HepG2 (cell line): Measurements from ENCODE around the gene VEPH1. TPM values are rescaled to one million over a fixed set of nuclear protein-coding genes. Genes with fewer than 3 reads are reported as not detected.

Experiments used
- ATAC-seq: fragments of 200-7000 bp; cut with Tn5 transposase; 3 replicates; pipeline ENCODE4 v1.9.1; 2020; ENCODE audit warnings: mild to moderate bottlenecking, moderate library complexity
- BruUV-seq: library from RNA; stranded (reverse); fragments of 400-500 nt; replicated peaks from 2 replicates; lab custom pipeline; 2021; lab: Mats Ljungman, UMichigan
- CTCF ChIA-PET: fragments of 300-600 bp; formaldehyde crosslinking; extraction: SDS; loops from one replicate; lab custom pipeline; 2021; ENCODE audit warnings: low total read pairs, inconsistent platforms, low intra/inter-chr PET ratio; lab: Yijun Ruan, JAX
- POLR2A ChIA-PET: fragments of 350-600 bp; sonication (Branson Sonifier 250); formaldehyde crosslinking; loops from one replicate; lab custom pipeline; 2020; ENCODE audit warnings: antibody characterized with exemption, inconsistent platforms; lab: Yijun Ruan, JAX
- DNase-seq: peaks from one replicate; pipeline ENCODE4 v3.0.0-alpha.2; 2015; ENCODE audit warnings: low spot score
- FAIRE-seq: peaks from 3 replicates; lab custom pipeline; 2011; peaks lifted over from hg19 to GRCh38; lab: Jason Lieb, UNC
- H2AFZ ChIP-seq: one replicate; pipeline ENCODE4 v1.6.1; 2011; ENCODE audit warnings: low read length, inconsistent platforms
- H3K27ac ChIP-seq: fragments of 300-600 bp; 3 replicates; pipeline ENCODE4 v1.8.0; 2011; ENCODE audit warnings: mixed run types, mild to moderate bottlenecking, mixed read lengths, low read length, inconsistent platforms; ENCODE audit not compliant: insufficient read depth; ENCODE audit errors: extremely low read length
- H3K27me3 ChIP-seq, 2 experiments: fragments of 200-600 bp in 1 of 2; 2 replicates in 1 of 2; 3 replicates in 1 of 2; pipeline versions ENCODE4 v1.6.0 to v1.8.0; 2011; ENCODE audit warnings: low read length in 2 of 2, mild to moderate bottlenecking in 2 of 2, moderate library complexity in 2 of 2, inconsistent platforms in 1 of 2; ENCODE audit not compliant: insufficient read depth in 2 of 2, control insufficient read depth in 1 of 2
- H3K36me3 ChIP-seq, 2 experiments: fragments of 200-600 bp in 1 of 2; replicated peaks in 1 of 2; 2 replicates in 1 of 2; 3 replicates in 1 of 2; pipeline versions ENCODE4 v1.5.1 to v1.8.0; 2011; ENCODE audit warnings: low read length in 2 of 2, inconsistent platforms in 1 of 2; ENCODE audit not compliant: insufficient read depth in 2 of 2, control insufficient read depth in 1 of 2
- H3K4me1 ChIP-seq: 2 replicates; pipeline ENCODE4 v1.5.1; 2012; ENCODE audit warnings: low read length, inconsistent platforms; ENCODE audit not compliant: insufficient read depth
- H3K4me2 ChIP-seq: 2 replicates; pipeline ENCODE4 v1.6.0; 2011; ENCODE audit warnings: low read depth, low read length, inconsistent platforms
- H3K4me3 ChIP-seq, 3 experiments: fragments of 200-600 bp in 1 of 3; sonication (generic), shearing (Covaris generic) in 1 of 3; replicated peaks in 1 of 3; 2 replicates each; pipeline ENCODE4 v1.5.1; 2011 to 2016; ENCODE audit warnings: low read length in 3 of 3, inconsistent platforms in 2 of 3, low read depth in 2 of 3, mild to moderate bottlenecking in 2 of 3, control low read depth in 1 of 3, mixed read lengths in 1 of 3; ENCODE audit not compliant: insufficient read depth in 1 of 3
- H3K79me2 ChIP-seq: one replicate; pipeline ENCODE4 v1.6.1; 2011; ENCODE audit warnings: low read length, inconsistent platforms; ENCODE audit not compliant: insufficient read depth
- H3K9ac ChIP-seq: 2 replicates; pipeline ENCODE4 v1.6.0; 2011; ENCODE audit warnings: mild to moderate bottlenecking, low read depth, low read length, inconsistent platforms; ENCODE audit not compliant: insufficient read depth
- H3K9me3 ChIP-seq: 2 replicates; pipeline ENCODE4 v1.5.1; 2012; ENCODE audit warnings: mild to moderate bottlenecking, low read length
- H4K20me1 ChIP-seq: 2 replicates; pipeline ENCODE4 v1.6.0; 2011; ENCODE audit warnings: inconsistent platforms, mild to moderate bottlenecking, low read length, moderate library complexity; ENCODE audit not compliant: insufficient read depth
- POGZ ChIP-seq: sonication (generic); formaldehyde crosslinking; IDR thresholded peaks from 2 replicates; pipeline ENCODE4 v1.4.0; 2020; ENCODE audit warnings: mild to moderate bottlenecking, missing genetic modification reagents
- SATB2 ChIP-seq: sonication (generic); formaldehyde crosslinking; IDR thresholded peaks from 2 replicates; pipeline ENCODE4 v1.5.0; 2020; ENCODE audit warnings: missing genetic modification reagents
- ZFYVE20 ChIP-seq: sonication (generic); formaldehyde crosslinking; IDR thresholded peaks from 2 replicates; pipeline ENCODE4 v1.8.0; 2023; ENCODE audit warnings: low read depth, mild to moderate bottlenecking, moderate library complexity, missing genetic modification reagents, borderline replicate concordance
- ZNF326 ChIP-seq: sonication (generic); formaldehyde crosslinking; IDR thresholded peaks from 2 replicates; pipeline ENCODE4 v1.4.0; 2020; ENCODE audit warnings: missing genetic modification reagents, borderline replicate concordance
- ZNF7 ChIP-seq: IDR thresholded peaks from 2 replicates; pipeline ENCODE4 v1.6.1; 2016; ENCODE audit warnings: missing biosample characterization, missing genetic modification reagents
- ZNF775 ChIP-seq: sonication (generic); formaldehyde crosslinking; IDR thresholded peaks from 2 replicates; pipeline ENCODE4 v1.4.0; 2020; ENCODE audit warnings: missing genetic modification reagents, mild to moderate bottlenecking, moderate library complexity, borderline replicate concordance
- WGBS: methylation state at CpG from one replicate; pipeline ENCODE4 v1.1.6; 2017; ENCODE audit warnings: low lambda C conversion rate; 5-methylcytosine and 5-hydroxymethylcytosine counted together
- in situ Hi-C: cut with HindIII; loops from 2 replicates; pipeline ENCODE4 v1.10.0; 2017; ENCODE audit warnings: low pct_unique_long_range_greater_than_20kb; ENCODE audit not compliant: extremely low pct_ligation_motif_present
- intact Hi-C: fragments of 100-400 bp; cut with micrococcal nuclease; formaldehyde crosslinking; loops from one replicate; pipeline ENCODE4 v1.10.0; 2022; ENCODE audit not compliant: unreplicated experiment
- polyA plus RNA-seq, 8 experiments: library from polyadenylated mRNA; depleted of rRNA in 3 of 8; stranded (reverse) in 7 of 8; unstranded in 1 of 8; fragments of >200 nt; fragmentation: Illumina TruSeq in 4 of 8; extraction: Trizol in 4 of 8; gene quantifications; 2 replicates each; pipeline versions ENCODE4 v1.2.1 to v1.2.3, GENCODE V29; 2011 to 2016; ENCODE audit warnings: low read depth in 4 of 8, missing spikeins in 1 of 8, mixed read lengths in 1 of 8; ENCODE audit not compliant: insufficient read depth in 1 of 8
- total RNA-seq, 5 experiments: library from RNA; depleted of rRNA; stranded (reverse); fragments of >200 nt; fragmentation: Illumina TruSeq; extraction: Trizol; gene quantifications; 2 replicates each; pipeline ENCODE4 v1.2.3, GENCODE V29; 2016; ENCODE audit warnings: low read depth in 1 of 5
- TF ChIP-seq, protein P1 (sequence below): sonication (generic); formaldehyde crosslinking; IDR thresholded peaks from 2 replicates; pipeline ENCODE4 v1.5.0; 2020; ENCODE audit warnings: missing genetic modification reagents
- TF ChIP-seq, protein P2 (sequence below): sonication (generic); formaldehyde crosslinking; IDR thresholded peaks from 2 replicates; pipeline ENCODE4 v1.4.0; 2020; ENCODE audit warnings: mild to moderate bottlenecking, missing genetic modification reagents
- TF ChIP-seq, protein P3 (sequence below): sonication (generic); formaldehyde crosslinking; IDR thresholded peaks from 2 replicates; pipeline ENCODE4 v1.5.1; 2020; ENCODE audit warnings: mild to moderate bottlenecking, missing genetic modification reagents, borderline replicate concordance
- TF ChIP-seq, protein P4 (sequence below): IDR thresholded peaks from 2 replicates; pipeline ENCODE4 v1.6.1; 2018; ENCODE audit warnings: missing genetic modification reagents

Gene VEPH1
- total and polyA plus RNA-seq, 2 of the 13 experiments (the other 11 are each of a cell fraction or from before 2014, with no cell fraction given), result not detected

DNA sequence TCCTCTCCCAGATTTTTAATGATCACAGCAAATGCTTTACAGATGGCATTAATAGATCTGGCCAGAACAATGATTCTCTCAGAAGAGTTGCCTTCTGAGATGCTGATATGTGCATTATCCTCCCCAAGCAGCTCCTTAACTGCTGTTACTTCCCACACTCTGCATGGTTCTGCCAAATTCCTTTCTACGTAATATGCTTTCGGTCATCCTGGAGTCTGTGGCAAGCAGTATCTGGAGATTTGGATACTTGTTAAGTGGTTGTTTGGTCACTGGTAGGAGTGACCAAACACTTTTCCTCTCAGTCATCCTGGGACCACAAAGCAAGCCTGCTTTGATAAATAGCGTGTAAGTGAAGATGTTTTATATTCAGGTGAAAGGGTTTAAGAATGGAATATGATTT lies 272.1 kb downstream of the VEPH1 start:
- POLR2A ChIA-PET, result no interaction called here
- H3K36me3 ChIP-seq, result no peaks in the 10 kb centered on the region
- intact Hi-C loops (no loop called here), in situ Hi-C loops (no loop called here)
- no peak overlapping the region for H3K4me2 ChIP-seq
- CTCF ChIA-PET, result no interaction called here
- BruUV-seq, result no TSS peak
- no peak overlapping the region for H3K4me3 ChIP-seq
- FAIRE-seq (no peak), DNase-seq (no peak), ATAC-seq (no peak)
- no peak overlapping the region for H3K9ac ChIP-seq
- WGBS, result 22% methylated on average over 3 of the region's 3 CpGs
- H3K9me3 ChIP-seq, result no peaks in the 10 kb centered on the region
- H3K79me2 ChIP-seq, result no peaks in the 10 kb centered on the region
- H3K4me1 ChIP-seq, result no peaks in the 10 kb centered on the region
- no peaks in the 10 kb centered on the region for H4K20me1 ChIP-seq
- H3K27ac ChIP-seq, result no peak overlapping the region
- peaks cover 0 to 6% of the 10 kb centered on the region in 2 experiments; a peak in 1 of 5 replicates for H3K27me3 ChIP-seq
- no peak overlapping the region for H2AFZ ChIP-seq
- TF ChIP-seq, protein P1, sequence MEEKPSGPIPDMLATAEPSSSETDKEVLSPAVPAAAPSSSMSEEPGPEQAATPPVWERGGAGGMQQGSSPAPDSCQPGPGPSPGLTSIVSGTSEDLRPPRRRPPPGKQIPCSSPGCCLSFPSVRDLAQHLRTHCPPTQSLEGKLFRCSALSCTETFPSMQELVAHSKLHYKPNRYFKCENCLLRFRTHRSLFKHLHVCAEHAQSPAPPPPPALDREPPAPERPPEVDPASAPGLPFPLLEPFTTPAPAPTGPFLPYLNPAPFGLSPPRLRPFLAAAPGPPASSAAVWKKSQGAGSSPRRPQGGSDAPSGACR, result no peak
- TF ChIP-seq SATB2 (CRISPR knock-in tag) (no peak), ZNF7 (no peak), ZNF775 (CRISPR knock-in tag) (no peak), ZNF326 (no peak), ZFYVE20 (CRISPR knock-in tag) (no peak), POGZ (no peak)
- TF ChIP-seq, protein P2, sequence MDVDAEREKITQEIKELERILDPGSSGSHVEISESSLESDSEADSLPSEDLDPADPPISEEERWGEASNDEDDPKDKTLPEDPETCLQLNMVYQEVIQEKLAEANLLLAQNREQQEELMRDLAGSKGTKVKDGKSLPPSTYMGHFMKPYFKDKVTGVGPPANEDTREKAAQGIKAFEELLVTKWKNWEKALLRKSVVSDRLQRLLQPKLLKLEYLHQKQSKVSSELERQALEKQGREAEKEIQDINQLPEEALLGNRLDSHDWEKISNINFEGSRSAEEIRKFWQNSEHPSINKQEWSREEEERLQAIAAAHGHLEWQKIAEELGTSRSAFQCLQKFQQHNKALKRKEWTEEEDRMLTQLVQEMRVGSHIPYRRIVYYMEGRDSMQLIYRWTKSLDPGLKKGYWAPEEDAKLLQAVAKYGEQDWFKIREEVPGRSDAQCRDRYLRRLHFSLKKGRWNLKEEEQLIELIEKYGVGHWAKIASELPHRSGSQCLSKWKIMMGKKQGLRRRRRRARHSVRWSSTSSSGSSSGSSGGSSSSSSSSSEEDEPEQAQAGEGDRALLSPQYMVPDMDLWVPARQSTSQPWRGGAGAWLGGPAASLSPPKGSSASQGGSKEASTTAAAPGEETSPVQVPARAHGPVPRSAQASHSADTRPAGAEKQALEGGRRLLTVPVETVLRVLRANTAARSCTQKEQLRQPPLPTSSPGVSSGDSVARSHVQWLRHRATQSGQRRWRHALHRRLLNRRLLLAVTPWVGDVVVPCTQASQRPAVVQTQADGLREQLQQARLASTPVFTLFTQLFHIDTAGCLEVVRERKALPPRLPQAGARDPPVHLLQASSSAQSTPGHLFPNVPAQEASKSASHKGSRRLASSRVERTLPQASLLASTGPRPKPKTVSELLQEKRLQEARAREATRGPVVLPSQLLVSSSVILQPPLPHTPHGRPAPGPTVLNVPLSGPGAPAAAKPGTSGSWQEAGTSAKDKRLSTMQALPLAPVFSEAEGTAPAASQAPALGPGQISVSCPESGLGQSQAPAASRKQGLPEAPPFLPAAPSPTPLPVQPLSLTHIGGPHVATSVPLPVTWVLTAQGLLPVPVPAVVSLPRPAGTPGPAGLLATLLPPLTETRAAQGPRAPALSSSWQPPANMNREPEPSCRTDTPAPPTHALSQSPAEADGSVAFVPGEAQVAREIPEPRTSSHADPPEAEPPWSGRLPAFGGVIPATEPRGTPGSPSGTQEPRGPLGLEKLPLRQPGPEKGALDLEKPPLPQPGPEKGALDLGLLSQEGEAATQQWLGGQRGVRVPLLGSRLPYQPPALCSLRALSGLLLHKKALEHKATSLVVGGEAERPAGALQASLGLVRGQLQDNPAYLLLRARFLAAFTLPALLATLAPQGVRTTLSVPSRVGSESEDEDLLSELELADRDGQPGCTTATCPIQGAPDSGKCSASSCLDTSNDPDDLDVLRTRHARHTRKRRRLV, result no peak
- TF ChIP-seq, protein P3, sequence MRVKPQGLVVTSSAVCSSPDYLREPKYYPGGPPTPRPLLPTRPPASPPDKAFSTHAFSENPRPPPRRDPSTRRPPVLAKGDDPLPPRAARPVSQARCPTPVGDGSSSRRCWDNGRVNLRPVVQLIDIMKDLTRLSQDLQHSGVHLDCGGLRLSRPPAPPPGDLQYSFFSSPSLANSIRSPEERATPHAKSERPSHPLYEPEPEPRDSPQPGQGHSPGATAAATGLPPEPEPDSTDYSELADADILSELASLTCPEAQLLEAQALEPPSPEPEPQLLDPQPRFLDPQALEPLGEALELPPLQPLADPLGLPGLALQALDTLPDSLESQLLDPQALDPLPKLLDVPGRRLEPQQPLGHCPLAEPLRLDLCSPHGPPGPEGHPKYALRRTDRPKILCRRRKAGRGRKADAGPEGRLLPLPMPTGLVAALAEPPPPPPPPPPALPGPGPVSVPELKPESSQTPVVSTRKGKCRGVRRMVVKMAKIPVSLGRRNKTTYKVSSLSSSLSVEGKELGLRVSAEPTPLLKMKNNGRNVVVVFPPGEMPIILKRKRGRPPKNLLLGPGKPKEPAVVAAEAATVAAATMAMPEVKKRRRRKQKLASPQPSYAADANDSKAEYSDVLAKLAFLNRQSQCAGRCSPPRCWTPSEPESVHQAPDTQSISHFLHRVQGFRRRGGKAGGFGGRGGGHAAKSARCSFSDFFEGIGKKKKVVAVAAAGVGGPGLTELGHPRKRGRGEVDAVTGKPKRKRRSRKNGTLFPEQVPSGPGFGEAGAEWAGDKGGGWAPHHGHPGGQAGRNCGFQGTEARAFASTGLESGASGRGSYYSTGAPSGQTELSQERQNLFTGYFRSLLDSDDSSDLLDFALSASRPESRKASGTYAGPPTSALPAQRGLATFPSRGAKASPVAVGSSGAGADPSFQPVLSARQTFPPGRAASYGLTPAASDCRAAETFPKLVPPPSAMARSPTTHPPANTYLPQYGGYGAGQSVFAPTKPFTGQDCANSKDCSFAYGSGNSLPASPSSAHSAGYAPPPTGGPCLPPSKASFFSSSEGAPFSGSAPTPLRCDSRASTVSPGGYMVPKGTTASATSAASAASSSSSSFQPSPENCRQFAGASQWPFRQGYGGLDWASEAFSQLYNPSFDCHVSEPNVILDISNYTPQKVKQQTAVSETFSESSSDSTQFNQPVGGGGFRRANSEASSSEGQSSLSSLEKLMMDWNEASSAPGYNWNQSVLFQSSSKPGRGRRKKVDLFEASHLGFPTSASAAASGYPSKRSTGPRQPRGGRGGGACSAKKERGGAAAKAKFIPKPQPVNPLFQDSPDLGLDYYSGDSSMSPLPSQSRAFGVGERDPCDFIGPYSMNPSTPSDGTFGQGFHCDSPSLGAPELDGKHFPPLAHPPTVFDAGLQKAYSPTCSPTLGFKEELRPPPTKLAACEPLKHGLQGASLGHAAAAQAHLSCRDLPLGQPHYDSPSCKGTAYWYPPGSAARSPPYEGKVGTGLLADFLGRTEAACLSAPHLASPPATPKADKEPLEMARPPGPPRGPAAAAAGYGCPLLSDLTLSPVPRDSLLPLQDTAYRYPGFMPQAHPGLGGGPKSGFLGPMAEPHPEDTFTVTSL (CRISPR knock-in tag), result no peak
- TF ChIP-seq, protein P4, sequence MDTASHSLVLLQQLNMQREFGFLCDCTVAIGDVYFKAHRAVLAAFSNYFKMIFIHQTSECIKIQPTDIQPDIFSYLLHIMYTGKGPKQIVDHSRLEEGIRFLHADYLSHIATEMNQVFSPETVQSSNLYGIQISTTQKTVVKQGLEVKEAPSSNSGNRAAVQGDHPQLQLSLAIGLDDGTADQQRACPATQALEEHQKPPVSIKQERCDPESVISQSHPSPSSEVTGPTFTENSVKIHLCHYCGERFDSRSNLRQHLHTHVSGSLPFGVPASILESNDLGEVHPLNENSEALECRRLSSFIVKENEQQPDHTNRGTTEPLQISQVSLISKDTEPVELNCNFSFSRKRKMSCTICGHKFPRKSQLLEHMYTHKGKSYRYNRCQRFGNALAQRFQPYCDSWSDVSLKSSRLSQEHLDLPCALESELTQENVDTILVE (CRISPR knock-in tag), result no peak
